Fibroblast of skin of back (primary cell): ENCODE data around the gene DNM1.
"Not testable (repeated sequence)": the region's sequence is repeated elsewhere in the genome, so short reads cannot be mapped to it uniquely, and the experiment has no call there.

ENCODE experiments used
- DNase-seq: peaks from one replicate; pipeline ENCODE4 v3.0.0-alpha.2; 2013

The DNM1 gene

DNA sequence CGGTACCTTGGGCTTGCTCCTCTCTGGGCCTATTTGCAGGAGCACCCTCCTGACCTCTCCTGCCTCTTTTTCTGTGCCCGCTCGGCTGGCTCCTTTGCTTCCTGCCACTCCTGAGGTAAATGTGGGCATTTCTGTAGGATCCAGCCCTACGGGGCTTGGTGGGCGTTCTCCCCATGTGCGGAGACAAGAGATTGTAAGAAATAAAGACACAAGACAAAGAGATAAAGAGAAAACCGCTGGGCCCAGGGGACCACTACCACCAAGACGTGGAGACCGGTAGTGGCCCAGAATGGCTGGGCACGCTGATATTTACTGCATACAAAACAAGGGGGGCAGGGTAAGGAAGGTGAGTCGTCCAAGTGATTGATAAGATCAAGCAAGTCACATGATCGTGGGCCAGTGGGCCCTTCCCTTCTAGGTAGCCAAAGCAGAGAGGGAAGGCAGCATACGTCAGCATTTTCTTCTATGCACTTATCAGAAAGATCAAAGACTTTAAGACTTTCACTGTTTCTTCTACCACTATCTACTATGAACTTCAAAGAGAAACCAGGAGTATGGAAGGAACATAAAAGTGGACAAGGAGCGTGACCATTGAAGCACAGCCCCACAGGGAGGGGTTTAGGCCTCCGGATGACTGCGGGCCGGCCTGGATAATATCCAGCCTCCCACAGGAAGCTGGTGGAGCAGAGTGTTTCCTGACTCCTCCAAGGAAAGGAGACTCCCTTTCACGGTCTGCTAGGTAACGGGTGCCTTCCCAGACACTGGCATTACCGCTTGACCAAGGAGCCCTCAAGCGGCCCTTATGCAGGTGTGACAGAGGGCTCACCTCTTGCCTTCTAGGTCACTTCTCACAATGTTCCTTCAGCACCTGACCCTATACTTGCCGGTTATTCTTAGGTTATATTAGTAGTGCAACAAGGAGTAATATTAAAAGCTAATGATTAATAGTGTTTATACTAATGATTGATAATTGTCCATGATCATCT lies 76.2 kb downstream of the DNM1 start:
- DNase-seq: not testable (repeated sequence)

DNA sequence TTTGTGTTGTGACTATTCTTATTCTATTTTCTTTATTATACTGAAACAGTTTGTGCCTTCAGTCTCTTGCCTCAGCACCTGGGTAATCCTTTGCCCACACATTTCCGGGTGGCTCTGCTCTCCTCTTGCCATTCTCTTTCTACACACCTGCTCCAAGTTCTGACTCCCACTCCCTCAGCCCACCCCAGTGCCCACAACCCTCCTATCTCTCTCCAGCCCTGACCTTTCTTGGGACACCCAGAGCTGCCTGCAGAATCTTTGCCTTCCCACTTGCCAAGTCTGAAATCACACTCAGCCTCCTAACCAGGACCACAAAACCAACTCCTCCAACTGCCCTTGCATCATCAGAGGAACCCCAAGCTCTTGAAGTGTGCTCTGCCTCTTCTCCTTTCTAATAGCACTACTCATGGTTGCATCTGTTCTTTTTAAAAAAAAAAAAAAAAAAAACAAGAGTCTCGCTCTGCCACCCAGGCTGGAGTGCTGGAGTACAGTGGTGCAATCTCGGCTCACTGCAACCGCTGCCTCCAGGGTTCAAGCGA lies 77.0 kb downstream of the DNM1 start:
- no peak for DNase-seq

DNA sequence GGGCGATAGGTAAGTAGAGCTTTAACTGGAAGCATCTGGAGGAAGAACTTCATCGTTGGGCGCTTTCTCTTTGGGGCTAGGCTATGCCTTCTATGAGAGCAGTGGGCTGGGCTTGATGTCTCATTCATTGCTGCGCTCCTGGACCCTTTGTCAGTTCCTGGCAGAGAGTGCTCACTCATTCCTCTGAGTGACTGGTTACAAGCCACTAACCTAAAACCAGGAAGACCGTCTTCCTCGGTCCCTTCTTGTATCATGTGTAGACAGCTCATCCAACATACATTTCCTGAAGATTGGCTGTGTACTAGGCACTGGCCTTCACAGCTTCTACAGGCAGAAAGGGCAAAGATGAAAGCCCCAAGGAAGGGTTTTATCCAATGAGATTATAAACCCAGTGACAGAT lies 79.3 kb downstream of the DNM1 start:
- DNase-seq: peak; percentile 61

DNA sequence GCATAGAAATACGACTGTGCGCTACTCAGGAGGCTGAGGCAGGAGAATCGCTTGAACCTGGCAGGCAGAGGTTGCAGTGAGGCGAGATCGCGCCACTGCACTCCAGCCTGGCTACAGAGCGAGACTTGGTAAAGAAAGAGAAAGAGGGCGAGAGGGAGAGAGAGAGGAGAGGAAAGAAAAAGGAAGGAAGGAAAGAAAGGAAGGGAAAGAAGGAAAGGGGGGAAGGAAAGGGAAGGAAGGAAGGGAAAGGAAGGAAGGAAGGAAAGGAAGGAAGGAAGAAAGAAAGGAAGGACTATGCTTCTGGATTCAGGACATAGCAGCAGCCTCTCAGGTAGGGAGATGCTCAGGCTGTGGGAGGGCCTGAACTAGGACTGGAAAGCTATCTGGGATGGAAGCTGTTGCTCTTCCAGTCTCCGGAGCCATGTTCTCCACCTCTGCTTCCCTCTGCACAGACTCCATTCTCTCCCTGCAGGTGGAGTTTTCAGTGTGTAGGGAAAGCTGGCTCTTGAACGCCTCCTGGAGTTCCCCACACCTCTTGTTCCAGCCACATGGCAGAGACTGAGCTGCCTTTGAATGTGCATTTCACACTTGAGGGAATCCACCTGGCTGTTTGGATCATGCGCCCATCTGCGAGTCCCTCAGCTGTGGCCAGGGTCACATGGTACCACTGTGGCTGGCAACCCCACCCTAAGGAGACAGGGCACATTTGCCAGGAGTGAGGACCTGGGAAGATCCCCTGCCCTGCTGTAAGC lies 82.0 kb downstream of the DNM1 start:
- no peak for DNase-seq

DNA sequence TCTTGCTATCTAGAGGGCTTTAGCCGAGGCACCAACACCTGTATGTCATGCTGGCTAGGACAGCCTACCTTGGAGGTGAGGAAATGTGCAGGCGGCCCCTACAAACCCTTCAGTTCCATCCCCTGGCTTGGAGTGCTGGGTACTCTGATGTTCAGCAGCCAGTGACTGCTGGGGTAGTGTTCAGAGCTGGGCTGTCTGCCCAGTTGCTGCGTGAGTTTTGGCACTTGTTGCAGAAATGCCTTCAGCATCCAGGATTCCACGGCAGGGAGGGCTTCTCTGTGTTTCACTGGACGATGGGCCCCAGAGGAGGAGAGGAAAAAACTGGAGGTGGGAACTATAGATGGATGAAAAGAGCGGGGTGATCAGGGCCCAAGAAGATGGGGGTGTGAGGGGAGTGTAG lies 83.3 kb downstream of the DNM1 start:
- no peak for DNase-seq

DNA sequence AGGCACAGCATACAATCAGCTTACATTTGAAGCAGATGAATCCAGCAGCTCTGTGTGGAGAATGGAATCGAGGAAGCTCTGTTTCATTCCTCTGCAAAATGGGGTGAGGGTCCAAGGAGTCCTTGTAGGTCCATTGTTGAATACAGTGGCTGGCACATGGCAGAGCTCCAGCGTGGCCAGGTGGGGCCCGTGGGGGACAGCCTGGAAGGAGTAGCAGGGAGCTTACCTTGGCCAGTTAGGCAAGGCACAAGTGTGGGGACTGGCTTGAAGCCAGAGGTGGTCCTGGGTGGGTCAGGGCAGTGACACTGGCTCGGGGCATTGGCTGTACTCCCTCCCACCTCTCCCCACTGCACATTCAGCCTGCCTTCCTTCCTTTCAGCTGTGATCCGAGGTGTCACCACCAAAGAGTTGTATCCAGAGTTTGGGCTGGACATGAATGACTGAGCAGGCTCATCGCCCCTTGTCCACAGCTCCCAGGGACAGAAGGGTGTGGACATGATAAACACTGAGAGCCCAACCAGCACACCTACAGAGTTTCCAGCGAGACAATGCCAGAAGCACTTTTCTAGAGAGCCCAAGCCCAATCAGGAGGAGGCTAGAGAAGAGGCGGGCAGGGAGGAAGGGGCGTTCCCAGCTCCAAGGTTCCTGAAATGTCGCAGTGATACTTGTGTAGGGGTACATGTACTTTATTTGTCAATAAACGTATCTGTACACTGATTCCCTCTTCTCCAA lies 85.3 kb downstream of the DNM1 start:
- no peak for DNase-seq

DNA sequence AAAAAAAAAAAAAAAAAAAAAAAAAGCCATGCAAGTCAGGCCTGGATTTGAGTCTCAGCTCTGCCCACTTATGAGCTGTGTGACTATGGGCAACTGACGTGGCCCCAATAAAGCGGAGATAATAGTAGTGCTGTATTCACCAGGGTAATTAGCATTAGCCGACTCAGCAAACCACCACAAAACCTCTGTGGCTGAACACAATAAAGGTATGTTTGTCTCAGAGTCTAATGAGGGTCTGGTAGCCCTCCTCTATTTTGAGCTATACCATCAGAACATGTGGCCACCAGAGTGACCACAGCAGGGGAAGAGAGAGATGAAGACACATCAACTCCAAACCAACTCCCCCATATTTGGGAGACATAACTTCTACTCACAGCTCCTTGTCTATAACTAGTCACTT lies 88.8 kb downstream of the DNM1 start:
- no peak for DNase-seq

DNA sequence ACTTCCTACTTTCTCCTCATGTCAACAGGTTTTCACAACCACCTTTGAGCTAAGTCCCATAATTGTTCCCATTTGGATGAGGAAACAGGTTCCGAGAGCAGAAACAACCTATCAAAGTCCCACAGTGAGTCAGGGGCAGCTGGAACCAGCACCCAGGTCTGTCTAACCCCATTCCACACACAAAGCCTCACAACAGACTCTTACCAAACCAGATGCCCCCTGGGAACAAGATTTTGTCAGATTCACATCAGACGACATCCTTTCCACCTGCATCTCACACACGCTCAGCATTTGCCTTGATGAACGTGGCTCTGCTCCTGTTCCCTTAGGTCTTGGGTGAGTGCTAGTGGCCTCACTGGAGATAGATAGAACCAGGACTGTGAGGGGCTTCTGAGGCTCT lies 89.9 kb downstream of the DNM1 start:
- DNase-seq: no peak

DNA sequence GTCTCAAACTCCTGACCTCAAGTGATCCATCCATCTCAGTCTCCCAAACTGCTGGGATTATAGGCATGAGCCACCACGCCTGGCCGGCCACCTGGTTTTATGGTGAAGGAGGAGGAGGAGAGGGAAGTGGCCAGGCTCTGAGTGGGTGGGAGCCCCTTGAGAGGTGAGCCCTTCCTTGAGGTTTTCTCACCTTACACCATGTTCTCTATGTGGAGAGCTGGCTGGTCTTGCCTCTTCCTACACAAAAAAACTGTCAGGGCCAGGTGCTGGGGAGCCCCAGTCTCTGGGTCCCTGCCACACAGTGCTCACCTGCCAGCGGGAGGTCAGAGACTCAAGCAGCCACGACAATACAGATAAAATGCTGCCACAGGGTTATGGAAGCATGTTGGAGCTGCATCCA lies 91.0 kb downstream of the DNM1 start:
- DNase-seq: no peak

DNA sequence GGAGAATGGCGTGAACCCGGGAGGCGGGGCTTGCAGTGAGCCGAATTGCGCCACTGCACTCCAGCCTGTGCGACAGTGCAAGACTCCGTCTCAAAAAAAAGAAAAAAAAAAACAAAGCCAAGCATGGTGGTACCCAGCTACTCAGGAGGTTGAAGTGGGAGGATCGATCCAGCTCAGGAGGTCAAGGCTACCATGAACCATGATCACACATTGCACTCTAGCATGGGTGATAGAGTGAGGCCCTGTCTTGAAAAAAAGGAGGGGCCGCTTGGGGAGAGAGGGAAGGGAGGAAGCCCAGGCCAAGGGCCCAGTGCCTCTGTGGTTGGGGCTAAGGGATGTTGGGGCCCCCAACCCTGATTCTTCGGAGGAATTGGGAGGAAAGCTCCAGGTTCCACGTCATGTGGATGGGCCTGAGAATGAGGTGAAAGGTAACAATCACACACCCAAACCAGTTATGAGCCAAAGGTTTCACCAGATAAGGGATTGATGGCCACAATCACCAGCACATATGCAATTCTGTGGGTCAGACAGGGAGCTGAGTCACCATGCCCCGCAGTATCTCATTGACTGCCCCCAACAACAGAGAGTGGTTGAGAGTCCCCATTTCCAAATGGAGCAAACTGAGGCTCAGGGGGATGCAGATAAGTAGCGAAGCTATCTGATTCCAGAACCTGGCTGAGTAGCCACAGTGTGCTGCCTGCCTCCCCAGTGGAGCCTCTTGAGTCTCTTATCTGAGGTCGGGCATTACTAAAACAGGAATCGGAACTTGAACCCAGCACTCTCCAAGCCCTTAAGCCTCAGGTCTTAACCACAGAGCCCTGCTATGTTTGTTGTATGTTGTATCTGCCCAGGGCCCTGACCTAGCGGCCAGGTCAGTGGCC lies 93.4 kb downstream of the DNM1 start:
- DNase-seq: no peak

DNA sequence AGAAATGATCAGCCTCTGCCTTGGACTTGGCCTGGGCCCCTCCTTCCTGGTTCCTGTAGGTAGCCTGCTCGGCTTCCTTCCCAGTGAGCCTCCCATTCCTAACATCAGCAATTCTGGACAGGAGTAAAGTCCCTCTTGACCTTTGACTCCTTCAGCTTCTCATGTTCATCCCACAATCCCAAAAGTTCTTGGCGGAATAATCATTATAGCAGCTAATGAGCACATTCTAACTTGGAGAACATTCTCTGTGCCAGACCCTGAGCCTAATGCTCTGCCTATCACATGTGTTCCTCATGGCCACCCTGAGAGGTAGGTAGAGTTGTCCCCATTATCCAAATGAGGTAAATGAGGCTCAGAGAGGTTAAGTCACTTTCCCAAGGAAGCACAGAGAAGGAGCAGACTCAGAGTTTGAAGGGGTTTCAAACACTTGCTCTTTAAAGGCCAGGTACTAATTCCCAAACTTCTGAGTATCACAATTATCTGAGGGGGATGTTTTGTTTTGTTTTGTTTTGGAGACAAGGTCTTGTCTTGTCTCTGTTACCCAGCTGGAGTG lies 94.1 kb downstream of the DNM1 start:
- DNase-seq: no peak

DNA sequence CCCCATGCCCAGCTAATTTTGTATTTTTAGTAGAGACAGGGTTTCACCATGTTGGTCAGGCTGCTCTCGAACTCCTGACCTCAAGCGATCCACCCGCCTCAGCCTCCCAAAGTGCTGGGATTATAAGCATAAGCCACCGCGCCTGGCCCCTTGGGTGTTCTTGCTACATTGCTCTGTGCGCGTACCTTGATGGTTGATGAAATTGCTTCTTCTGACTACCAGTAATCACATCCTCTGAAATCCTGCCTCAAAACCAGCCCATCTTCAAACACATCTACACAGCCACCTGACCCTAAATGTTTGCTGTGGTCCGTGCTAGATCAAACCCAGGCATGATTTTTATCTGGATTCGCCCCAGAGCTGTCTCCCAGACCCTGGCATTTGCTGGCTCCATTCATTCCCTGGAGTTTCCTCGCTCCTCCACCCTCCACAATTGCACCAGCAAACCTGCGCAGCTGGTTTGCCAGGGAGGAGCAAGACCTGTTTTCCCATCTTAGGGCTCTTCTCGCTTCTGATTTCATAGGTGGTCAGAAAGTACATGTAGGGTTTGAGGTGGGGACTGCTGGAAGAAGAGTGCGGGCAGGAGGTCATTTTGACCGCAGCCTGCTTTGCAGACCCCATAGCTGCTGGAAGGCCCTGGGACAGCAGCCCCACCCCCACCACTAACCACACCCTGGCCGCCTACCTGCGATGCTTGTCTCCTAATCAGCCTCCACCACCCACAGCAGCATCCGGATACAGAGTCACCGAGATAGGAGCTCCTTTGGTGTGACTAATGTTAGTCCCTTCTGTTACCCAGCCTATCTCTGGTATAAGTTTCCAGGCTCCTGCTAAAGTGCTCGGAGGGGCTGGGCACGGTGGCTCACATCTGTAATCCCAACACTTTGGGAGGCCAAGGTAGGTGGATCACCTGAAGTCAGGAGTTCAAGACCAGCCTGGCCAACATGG lies 95.6 kb downstream of the DNM1 start:
- DNase-seq: no peak

DNA sequence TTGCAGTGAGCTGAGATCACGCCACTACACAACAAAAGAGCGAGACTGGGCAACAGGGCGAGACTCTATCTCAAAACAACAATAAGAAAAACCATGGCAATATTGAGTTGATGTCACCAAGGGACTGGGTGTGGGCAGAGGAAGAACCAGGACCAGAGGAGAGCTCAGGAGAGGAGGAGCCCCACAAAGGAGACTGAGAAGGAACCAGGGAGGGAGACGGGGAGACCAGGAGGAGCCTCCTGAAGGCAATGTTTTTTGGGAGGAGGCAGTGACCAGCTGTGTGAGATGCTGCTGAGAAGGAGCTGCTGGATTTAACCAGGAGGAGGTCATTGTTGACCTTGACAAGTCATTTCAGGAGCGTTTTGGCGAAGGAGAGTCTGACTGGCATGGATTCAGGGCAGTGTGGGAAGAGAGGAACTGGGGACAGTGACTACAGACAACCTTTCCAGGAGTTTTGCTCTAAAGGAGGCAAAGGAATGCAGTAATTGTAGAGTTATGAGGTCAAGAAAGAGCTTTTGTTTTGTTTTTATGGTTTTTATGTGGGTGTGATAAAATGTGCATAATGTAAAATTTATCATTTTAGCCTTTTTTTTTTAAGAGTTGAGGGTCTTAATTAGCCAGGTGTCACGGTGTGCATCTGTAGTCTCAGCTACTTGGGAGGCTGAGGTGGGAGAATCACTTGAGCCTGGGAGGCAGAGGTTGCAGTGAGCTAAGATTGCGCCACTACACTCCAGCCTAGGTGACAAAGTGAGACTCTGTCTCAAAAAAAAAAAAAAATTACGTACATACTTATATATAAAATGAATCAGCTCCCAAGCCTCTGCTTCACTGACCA lies 101.2 kb downstream of the DNM1 start:
- no peak for DNase-seq
